GM15510 (cell line): ENCODE results near the gene PARVG.

Experiments used
- POLR2A ChIP-seq: IDR thresholded peaks from 3 replicates; pipeline ENCODE4 v1.6.1; 2011; ENCODE audit warnings: borderline replicate concordance; ENCODE audit not compliant: insufficient read length; ENCODE audit errors: extremely low read depth

Gene PARVG

GRCh38 chr22:44247346-44247745 is 66.6 kb downstream of the PARVG start:
- TF ChIP-seq POLR2A: no peak

- no peak for TF ChIP-seq POLR2A
Observed at GRCh38 chr22:44247923-44248892, 67.5 kb downstream of the PARVG start.

GRCh38 chr22:44248926-44249325 is 68.2 kb downstream of the PARVG start:
- TF ChIP-seq POLR2A: no peak

- no peak for TF ChIP-seq POLR2A
Observed at GRCh38 chr22:44249376-44250147, 68.8 kb downstream of the PARVG start.

- no peak for TF ChIP-seq POLR2A
Observed at GRCh38 chr22:44254811-44255210, 74.1 kb downstream of the PARVG start.

GRCh38 chr22:44256085-44256484 is 75.4 kb downstream of the PARVG start:
- TF ChIP-seq POLR2A: no peak

GRCh38 chr22:44256556-44257485 is 76.1 kb downstream of the PARVG start:
- no peak for TF ChIP-seq POLR2A
